ENCODE data around the gene NPAP1. TPM values are rescaled to one million over a fixed set of nuclear protein-coding genes. Genes with fewer than 3 reads are reported as not detected.
"Not testable (repeated sequence)": the region's sequence is repeated elsewhere in the genome, so short reads cannot be mapped to it uniquely, and the experiment has no call there.

Gene NPAP1
- polyA plus RNA-seq (2011; rRNA removed) (not detected in 2 replicates), polyA minus RNA-seq (2011; rRNA and poly(A)+ RNA removed) (not detected in 2 replicates)

GRCh38 chr15:24675332-24676144 is at the start of gene NPAP1:
TSS of gene NPAP1 (plus strand) at chr15:24675775. CDS start at chr15:24675868, 93 bp downstream.
- peaks cover 49% of the 10 kb centered on the region for H3K9me3 ChIP-seq (ENCODE audit: control insufficient read depth, insufficient read depth, low read length)
- no peak for DNase-seq (ENCODE audit: low read depth, low spot score)
- ChIA-PET POLR2A (no interaction called here), CTCF (no interaction called here)
- H3K27ac ChIP-seq (ENCODE audit: low read depth, low read length): no peak within 1 kb of the TSS
- no peak for TF ChIP-seq CTCF (IDR thresholded peaks at IDR 0.05; ENCODE audit: low read depth, low read length)
- H3K4me3 ChIP-seq (ENCODE audit: low read depth, low read length): no peak within 1 kb of the TSS
- no peaks in the 10 kb centered on the region for H3K27me3 ChIP-seq (ENCODE audit: control insufficient read depth, insufficient read depth, low read length)

- Histone ChIP-seq H3K27ac (ENCODE audit: low read depth, low read length) (no peak overlapping the region), H3K9me3 (ENCODE audit: control insufficient read depth, insufficient read depth, low read length) (no peaks in the 10 kb centered on the region; the same call in 1 of the 2 replicates), H3K4me3 (ENCODE audit: low read depth, low read length) (no peak overlapping the region), H3K27me3 (ENCODE audit: control insufficient read depth, insufficient read depth, low read length) (no peaks in the 10 kb centered on the region)
- TF ChIP-seq CTCF (IDR thresholded peaks at IDR 0.05; ENCODE audit: low read depth, low read length): no peak
- no peak for DNase-seq (ENCODE audit: low read depth, low spot score)
- ChIA-PET POLR2A (no interaction called here), CTCF (no interaction called here)
These were observed 48.1 kb upstream of the NPAP1 start for GRCh38 chr15:24627443-24627842.

- no peak for DNase-seq (ENCODE audit: low read depth, low spot score)
- POLR2A ChIA-PET: no interaction called here
- CTCF ChIA-PET: no interaction called here
- Histone ChIP-seq H3K9me3 (ENCODE audit: control insufficient read depth, insufficient read depth, low read length) (no peaks in the 10 kb centered on the region; the same call in 1 of the 2 replicates), H3K27me3 (ENCODE audit: control insufficient read depth, insufficient read depth, low read length) (no peaks in the 10 kb centered on the region), H3K27ac (ENCODE audit: low read depth, low read length) (no peak overlapping the region), H3K4me3 (ENCODE audit: low read depth, low read length) (no peak overlapping the region)
- no peak for TF ChIP-seq CTCF (IDR thresholded peaks at IDR 0.05; ENCODE audit: low read depth, low read length)
These were observed 42.5 kb upstream of the NPAP1 start for GRCh38 chr15:24633082-24633481.

GRCh38 chr15:24639412-24639811 is 36.2 kb upstream of the NPAP1 start:
- CTCF ChIA-PET; H3K27me3 ChIP-seq (ENCODE audit: control insufficient read depth, insufficient read depth, low read length); H3K27ac ChIP-seq (ENCODE audit: low read depth, low read length); POLR2A ChIA-PET; DNase-seq (ENCODE audit: low read depth, low spot score); H3K4me3 ChIP-seq (ENCODE audit: low read depth, low read length): not testable (repeated sequence)
- H3K9me3 ChIP-seq (ENCODE audit: control insufficient read depth, insufficient read depth, low read length): peaks cover 16% of the 10 kb centered on the region

- Histone ChIP-seq H3K9me3 (ENCODE audit: control insufficient read depth, insufficient read depth, low read length) (peaks cover 9% of the 10 kb centered on the region; the same call in 1 of the 2 replicates), H3K27me3 (ENCODE audit: control insufficient read depth, insufficient read depth, low read length) (no peaks in the 10 kb centered on the region), H3K27ac (ENCODE audit: low read depth, low read length) (no peak overlapping the region), H3K4me3 (ENCODE audit: low read depth, low read length) (no peak overlapping the region)
- CTCF ChIA-PET: no interaction called here
- TF ChIP-seq CTCF (IDR thresholded peaks at IDR 0.05; ENCODE audit: low read depth, low read length): no peak
- POLR2A ChIA-PET: no interaction called here
- no peak for DNase-seq (ENCODE audit: low read depth, low spot score)
These were observed 29.9 kb upstream of the NPAP1 start for GRCh38 chr15:24645627-24646026.
